ENCODE results near the gene PDE10A.

PDE10A gene

GRCh38 chr6:165679326-165679725, 16.3 kb upstream of the PDE10A start:
- H3K27me3 ChIP-seq (ENCODE audit: insufficient read depth, poor library complexity, severe bottlenecking): no peaks in the 10 kb centered on the region
- no peak overlapping the region for H3K4me3 ChIP-seq (replicated peaks; ENCODE audit: insufficient read depth, low read length)
- TF ChIP-seq CTCF (IDR thresholded peaks at IDR 0.05; ENCODE audit: insufficient read depth, low read length) (no peak), POLR2AphosphoS5 (IDR thresholded peaks at IDR 0.05; ENCODE audit: low read depth) (no peak), SPI1 (IDR thresholded peaks at IDR 0.05; ENCODE audit: borderline replicate concordance, low read depth) (no peak), GABPA (IDR thresholded peaks at IDR 0.05; ENCODE audit: low read depth) (no peak), REST (IDR thresholded peaks at IDR 0.05; ENCODE audit: insufficient replicate concordance, low read depth) (no peak)
- no peak for DNase-seq (ENCODE audit: low read depth in 1 of 2, low spot score in 1 of 2)
- H3K27ac ChIP-seq (replicated peaks): no peak overlapping the region

GRCh38 chr6:165678904-165679303, 15.9 kb upstream of the PDE10A start:
- Histone ChIP-seq H3K27me3 (ENCODE audit: insufficient read depth, poor library complexity, severe bottlenecking) (no peaks in the 10 kb centered on the region), H3K27ac (replicated peaks) (no peak overlapping the region), H3K4me3 (replicated peaks; ENCODE audit: insufficient read depth, low read length) (no peak overlapping the region)
- no peak for DNase-seq (ENCODE audit: low read depth in 1 of 2, low spot score in 1 of 2)
- TF ChIP-seq CTCF (IDR thresholded peaks at IDR 0.05; ENCODE audit: insufficient read depth, low read length): no peak
- no peak for TF ChIP-seq SPI1 (IDR thresholded peaks at IDR 0.05; ENCODE audit: borderline replicate concordance, low read depth)
- no peak for TF ChIP-seq POLR2AphosphoS5 (IDR thresholded peaks at IDR 0.05; ENCODE audit: low read depth)
- TF ChIP-seq REST (IDR thresholded peaks at IDR 0.05; ENCODE audit: insufficient replicate concordance, low read depth): no peak
- TF ChIP-seq GABPA (IDR thresholded peaks at IDR 0.05; ENCODE audit: low read depth): no peak

- no peak for DNase-seq (ENCODE audit: low read depth in 1 of 2, low spot score in 1 of 2)
- no peaks in the 10 kb centered on the region for H3K27me3 ChIP-seq (ENCODE audit: insufficient read depth, poor library complexity, severe bottlenecking)
Observed at GRCh38 chr6:165678429-165678828, 15.4 kb upstream of the PDE10A start.

More at GRCh38 chr6:165678429-165678828, 15.4 kb upstream of the PDE10A start:
- TF ChIP-seq GABPA (IDR thresholded peaks at IDR 0.05; ENCODE audit: low read depth): no peak
- no peak for TF ChIP-seq POLR2AphosphoS5 (IDR thresholded peaks at IDR 0.05; ENCODE audit: low read depth)
- TF ChIP-seq SPI1 (IDR thresholded peaks at IDR 0.05; ENCODE audit: borderline replicate concordance, low read depth): no peak
- no peak for TF ChIP-seq REST (IDR thresholded peaks at IDR 0.05; ENCODE audit: insufficient replicate concordance, low read depth)
- TF ChIP-seq CTCF (IDR thresholded peaks at IDR 0.05; ENCODE audit: insufficient read depth, low read length): no peak
- H3K27ac ChIP-seq (replicated peaks): no peak overlapping the region
- no peak overlapping the region for H3K4me3 ChIP-seq (replicated peaks; ENCODE audit: insufficient read depth, low read length)

All from HL-60 (cell line).